ENCODE results near the gene MGAT2. TPM values are rescaled to one million over a fixed set of nuclear protein-coding genes. Genes with fewer than 3 reads are reported as not detected.

Gene MGAT2
- total RNA-seq, 1 donor = 76.9 TPM

- peak overlapping the region; percentile 96 for H3K4me3 ChIP-seq (ENCODE audit: low read depth, low read length)
- DNase-seq (ENCODE audit: low read depth) = peak; percentile 42
- no peak for TF ChIP-seq CTCF (IDR thresholded peaks at IDR 0.05; ENCODE audit: insufficient read depth, low read length)
Measured at GRCh38 chr14:49621114-49621881, 699 bp downstream of the MGAT2 start.

GRCh38 chr14:49622022-49622607 is 1.5 kb downstream of the MGAT2 start:
- no peak for DNase-seq (ENCODE audit: low read depth)
- peak overlapping the region; percentile 96 for H3K4me3 ChIP-seq (ENCODE audit: low read depth, low read length)
- TF ChIP-seq CTCF (IDR thresholded peaks at IDR 0.05; ENCODE audit: insufficient read depth, low read length) = no peak

DNA sequence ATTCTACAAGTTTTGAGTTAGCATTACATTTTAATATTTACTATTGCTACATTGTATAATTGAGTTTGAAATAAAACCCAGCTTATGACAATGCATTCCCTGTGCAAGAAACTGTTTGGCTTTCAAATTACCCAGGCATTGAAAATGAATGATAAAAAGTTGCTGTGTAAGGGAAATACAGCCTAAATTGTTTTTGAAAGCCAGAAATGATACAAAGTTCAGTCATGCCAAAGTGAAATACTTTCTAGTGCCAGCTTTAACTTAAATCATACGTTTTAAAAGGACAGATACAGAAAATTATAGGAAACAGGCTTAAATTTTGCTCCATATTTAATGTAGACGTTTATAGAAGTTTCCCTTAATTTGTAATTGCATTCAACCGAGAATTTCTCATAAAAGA is 2.8 kb downstream of the MGAT2 start:
- peak overlapping the region; percentile 42 for H3K4me3 ChIP-seq (ENCODE audit: low read depth, low read length)
- no peak for TF ChIP-seq CTCF (IDR thresholded peaks at IDR 0.05; ENCODE audit: insufficient read depth, low read length)

DNA sequence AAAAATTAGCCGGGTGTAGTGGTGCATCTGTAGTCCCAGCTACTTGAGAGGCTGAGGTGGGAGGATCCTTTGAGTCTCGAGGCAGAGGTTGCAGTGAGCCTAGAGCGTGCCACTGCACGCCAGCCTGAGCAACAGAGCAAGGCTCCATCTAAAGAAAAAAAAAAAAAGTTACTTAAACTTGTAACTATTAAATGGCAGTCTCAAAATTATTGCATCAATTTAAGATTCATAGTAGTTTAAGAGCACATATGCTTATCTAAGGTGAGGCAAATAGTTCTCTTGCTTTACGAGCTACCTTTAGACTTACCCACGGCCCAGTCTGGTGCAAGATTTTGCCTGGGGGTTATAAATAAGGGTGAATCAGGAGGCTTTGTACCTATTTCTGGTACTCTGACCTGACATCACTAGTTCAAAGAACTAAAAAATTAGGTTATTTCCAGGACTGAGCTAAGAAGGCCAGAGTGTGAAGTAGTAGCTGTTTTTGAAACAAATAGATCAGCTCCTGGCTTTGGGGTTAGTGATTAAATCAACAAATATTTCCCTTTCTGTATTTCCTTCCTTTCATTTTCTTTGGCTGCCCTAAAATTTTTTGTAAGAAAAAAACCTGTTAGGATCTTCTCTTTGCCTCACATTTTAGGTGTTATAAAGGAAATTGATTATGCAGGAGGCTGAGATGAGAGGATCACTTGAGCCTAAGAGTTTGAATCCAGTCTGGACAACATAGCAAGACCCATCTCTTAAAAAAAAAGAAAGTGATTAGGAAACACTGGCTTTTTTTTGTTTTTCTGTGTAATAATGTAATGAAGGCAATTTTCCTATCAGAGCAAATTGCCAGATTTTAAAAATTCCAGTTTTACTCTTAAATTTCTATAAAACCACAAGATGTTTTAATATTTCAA is 3.6 kb downstream of the MGAT2 start:
- no peak for DNase-seq (ENCODE audit: low read depth)
- peak overlapping the region; percentile 42 for H3K4me3 ChIP-seq (ENCODE audit: low read depth, low read length)
- no peak for TF ChIP-seq CTCF (IDR thresholded peaks at IDR 0.05; ENCODE audit: insufficient read depth, low read length)

More for the DNA sequence above, 2.8 kb downstream of the MGAT2 start:
- DNase-seq (ENCODE audit: low read depth) = no peak

DNA sequence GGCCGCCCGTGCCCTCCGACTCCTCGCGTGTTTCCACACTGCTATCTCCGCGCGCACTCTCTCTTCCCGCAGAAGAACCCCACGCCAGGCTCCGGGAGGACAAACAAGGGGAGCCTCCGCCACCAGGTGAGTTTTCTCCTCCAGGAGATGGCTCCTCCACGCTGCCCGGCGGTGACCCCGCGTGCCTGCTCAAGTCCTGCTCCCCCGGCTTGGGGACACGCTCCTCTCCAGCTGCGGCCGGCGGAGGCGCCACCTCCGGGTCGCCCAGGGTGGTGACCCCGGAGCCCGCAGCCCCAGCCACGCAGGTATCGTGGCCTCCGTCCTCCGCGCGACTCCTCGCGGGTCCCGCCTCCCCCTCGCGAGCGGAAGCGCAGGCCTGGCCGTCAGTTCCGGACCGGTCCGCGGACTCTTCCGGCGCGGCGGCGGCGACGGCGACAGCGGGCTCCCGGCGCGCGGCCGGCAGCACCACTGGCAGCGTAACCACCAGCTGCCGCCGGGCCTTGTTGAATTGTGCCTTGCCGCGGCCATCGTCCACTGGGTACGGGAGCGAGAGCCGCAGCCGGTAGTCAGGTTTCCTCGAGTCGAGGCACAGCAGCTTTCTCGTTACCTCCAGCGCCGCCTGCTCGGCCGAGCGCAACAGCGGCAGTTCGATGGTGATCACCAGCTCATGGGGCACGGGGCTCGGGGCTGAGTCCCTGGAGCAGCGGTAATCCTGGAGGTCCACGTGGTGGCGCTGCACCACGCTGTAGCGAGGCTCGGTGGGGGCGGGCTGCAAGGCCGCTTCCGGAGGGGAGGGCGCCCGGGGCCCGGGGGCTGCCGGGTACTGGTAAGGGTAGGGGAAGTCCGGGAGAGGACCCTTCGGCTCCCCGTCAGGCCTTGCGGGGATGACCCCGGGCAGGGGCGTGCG is 13.3 kb downstream of the MGAT2 start:
- TF ChIP-seq CTCF (IDR thresholded peaks at IDR 0.05; ENCODE audit: insufficient read depth, low read length) = peak; percentile 58
- DNase-seq (ENCODE audit: low read depth) = peak; percentile 93
- H3K4me3 ChIP-seq (ENCODE audit: low read depth, low read length) = peak overlapping the region; percentile 95
